ENCODE data around the gene NUCB2.

The NUCB2 gene

GRCh38 chr11:17343907-17344306, 67.4 kb downstream of the NUCB2 start:
- no peak for DNase-seq

DNA sequence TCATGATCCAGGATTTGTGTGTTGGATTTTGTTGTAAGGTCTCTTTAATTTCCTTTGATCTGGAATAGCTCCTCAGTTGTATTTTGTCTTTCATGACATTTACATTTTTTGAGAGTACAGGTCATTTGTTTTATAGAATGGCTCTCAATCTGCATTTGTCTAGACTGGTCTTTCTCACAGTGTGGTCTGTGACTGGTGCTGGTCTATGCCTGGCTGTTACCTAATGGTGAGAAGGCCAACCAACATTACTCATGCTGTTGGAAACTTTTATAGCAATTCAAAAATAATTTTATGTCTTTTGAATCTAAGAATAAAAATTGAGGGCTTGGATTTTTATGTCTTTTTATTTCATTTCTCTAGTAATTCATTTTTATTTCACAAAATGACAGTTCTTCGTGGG, 71.1 kb downstream of the NUCB2 start:
- no peak for DNase-seq

DNA sequence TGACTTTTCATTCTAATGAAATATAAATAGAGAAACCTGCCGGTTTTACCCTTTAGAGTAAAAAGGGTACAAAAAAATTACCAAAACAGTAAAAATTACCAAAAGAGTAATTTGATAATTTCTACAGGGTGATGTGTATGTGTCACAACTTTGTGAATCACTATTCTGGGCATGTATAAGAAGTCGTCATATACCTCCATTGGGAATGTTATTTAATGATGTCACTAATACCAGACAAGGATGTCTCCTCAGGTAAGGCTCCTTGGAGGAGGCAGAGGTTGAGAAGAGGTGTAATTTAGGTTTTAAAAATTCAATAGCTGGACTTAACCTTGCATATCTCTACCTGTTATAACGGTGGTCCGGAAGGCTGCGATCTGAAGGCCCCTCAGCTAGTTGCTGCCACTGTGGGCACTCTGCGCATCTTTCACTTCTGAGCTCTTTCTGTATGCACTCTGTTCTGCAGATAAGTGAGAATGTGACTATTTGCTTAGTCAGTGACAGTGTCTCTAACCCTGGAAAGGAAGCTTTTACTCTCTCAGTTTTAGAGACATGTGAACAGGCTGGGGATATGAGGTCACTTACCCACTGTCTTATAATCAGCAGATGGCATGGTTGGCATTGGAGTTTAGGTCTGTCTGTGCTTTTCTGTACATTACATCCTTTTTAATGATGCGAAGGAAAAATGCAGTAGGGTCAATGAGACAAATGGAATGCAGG, 74.1 kb downstream of the NUCB2 start:
- DNase-seq: no peak

DNA sequence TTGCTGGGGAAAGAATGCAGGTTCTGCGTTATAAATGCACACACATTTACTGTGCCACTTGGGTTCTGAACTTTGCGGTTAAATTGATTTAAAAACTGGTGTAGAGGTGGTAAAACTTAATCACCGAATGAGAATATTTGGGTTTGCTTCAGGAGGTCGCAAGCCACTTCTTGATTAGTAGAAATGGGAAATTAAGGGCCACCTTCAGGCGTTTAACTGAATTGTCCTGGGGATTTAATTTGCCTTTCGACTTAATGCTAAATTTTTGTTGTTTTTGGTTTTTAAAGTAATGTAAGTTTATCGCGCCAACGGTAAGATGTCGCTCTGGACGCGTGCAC, 74.6 kb downstream of the NUCB2 start:
- no peak for DNase-seq

GRCh38 chr11:17351510-17352176, 75.1 kb downstream of the NUCB2 start, which contains the start of gene NCR3LG1:
Gene NCR3LG1, plus strand, starts transcription at chr11:17351800. Its CDS starts 170 bp downstream, at chr11:17351970.
- peak; percentile 85 for DNase-seq

DNA sequence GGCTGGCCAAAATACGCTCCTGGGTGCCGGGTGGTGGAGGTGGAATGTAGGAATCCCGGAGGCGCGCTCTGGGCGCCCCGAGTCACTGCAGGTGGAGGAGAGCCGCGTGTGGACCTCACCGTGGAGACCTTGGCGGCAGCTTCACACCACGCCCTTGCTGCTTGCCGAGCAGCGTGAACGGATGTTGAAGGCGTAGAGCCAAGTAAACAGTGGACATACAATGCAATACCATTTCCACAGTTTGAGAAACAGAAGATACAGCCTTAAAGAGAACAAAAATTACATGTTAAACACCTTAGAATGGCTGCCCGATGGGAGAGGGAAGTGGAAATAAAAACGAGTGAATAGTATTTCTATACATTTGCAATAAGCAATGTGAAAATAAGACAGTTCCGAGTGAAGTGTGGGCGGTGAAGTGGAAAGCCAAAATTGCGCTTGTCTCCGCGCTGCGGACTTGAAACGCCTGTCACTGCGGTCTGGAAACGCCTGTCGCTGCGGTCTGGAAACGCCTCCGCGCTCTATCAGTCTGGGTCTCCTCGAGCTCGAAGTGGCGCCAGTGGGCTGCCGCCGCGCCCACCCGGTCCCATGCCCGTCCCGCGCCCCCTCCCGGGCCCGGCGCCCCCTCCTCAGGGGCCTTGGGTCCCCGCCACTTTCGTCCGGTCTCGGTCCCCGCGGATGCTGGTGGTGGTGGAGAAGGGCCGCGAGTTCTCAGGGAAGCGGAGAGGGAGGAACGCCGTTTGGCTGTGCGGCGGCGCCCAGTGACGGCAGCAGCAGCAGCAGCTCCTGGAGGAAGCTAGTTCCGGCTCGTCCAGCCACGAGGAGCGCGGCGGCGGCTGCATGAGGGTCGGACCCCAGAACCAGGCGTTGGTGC, 76.6 kb downstream of the NUCB2 start:
- peak; percentile 87 for DNase-seq

DNA sequence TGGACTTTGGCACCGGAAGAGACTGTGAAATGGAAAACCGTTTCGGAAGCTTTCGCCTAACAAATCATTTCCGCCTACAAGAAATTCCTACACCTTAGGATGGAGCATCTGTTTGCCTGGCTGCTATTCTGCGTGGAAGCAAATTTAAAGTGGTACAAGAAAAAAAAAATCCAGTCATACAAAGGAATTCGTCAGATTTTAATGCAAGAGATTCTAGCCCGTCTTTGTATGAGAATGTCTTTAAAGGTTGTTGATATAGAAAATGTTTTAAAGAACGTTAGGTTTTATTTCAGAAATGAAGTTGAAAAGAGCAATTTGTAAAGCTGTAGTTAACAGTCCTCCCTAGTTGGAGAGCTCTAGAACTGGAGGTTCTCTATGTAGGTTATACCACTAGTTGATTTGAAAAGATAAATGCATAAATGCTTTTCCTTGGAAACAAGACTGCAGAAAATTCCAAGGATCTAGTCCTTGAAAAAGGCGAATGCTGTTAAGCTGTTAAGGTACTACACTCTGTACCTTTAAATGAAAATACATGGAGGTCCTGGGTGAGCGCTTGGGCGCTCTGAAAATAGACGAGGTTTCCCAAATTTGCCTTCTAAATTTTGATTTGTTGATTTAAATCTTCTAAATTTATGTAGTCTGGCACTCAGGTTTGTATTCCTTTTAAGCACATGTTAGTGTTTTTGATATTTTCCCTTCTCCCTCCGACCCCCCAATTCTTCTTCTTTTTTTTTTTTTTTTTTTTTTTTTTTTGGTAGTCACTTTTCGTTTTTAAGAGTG, 77.5 kb downstream of the NUCB2 start:
- DNase-seq: no peak

DNA sequence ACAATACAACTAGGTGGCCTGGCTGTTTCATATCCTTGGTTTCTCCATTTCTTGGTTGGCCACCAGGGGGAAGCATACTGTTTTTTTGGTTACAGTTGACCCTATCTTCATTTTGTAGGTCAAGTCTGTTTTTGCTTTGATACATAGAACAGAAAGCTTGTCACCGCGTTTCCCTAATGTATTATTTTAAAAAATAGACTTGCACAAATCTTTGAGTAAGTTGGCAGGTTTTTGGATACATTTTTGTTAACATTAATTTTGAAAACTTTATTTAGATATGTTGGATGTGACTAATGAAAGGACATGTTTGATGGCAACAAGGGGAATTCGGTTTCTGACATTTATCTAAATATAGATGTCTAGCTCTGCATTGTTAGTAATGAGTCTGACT, 78.1 kb downstream of the NUCB2 start:
- DNase-seq: peak; percentile 71

DNA sequence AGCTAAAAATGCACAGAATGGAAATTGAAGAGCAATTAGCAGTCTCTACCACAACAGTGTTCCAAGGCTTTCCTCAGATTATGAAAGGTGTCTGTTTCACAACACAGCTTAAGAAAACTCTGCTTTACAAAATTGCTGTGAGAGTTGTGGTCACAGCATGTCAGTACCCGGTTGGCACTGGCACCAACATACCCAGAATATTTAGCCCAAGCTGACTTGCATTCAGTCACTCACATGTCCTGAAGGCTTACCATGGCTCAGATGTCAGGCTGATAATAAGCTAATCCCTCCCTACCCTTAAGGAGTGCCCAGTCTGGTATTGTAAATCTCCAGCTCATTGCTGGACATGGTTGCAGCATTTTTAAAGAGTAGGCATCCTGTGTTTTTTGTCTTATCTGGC, 90.0 kb downstream of the NUCB2 start:
- no peak for DNase-seq

- no peak for DNase-seq
Observed at GRCh38 chr11:17368551-17368950, 92.0 kb downstream of the NUCB2 start.

DNA sequence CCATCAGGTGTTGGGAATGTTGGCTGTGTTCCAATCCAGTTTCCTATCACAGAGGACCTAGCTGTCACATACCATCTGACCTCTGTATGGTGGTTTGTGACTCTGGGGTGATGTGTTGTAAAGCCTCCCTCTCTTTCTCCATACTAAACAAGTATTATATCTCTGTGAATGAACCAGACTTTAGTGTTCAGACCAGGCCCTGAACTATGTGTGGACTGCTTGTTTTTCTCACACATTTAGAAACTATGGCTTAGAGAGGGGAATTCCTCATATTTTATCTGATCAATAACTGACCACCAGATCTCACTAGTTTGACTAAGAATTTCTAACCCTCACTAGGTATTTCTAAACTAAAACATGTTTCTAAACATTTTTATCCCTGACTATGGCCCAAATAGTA, 92.6 kb downstream of the NUCB2 start:
- no peak for DNase-seq

GRCh38 chr11:17369684-17370243, 93.2 kb downstream of the NUCB2 start:
- no peak for DNase-seq

- no peak for DNase-seq
Observed at GRCh38 chr11:17371614-17372013, 95.1 kb downstream of the NUCB2 start.

DNA sequence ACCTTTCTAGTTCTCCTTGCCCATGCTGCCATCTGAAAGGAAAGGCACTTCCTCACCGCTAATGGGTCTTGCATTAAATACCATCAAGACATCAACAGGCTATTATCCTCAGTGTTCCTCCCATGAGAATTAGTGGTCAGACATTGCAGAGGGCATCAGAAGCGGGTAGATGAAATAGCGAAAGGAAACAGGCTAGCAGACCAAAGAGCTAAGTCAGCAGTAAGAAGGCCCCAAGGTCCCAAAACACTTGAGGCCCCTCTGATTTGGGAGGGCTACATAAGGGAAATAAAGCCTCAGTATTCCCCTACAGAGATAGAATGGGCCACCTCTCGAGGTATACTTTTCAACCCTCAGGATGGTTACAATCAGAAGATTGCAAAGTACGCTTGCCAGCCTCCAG, 99.0 kb downstream of the NUCB2 start:
- DNase-seq: no peak

GRCh38 chr11:17376493-17376892, 100.0 kb downstream of the NUCB2 start:
- no peak for DNase-seq

- no peak for DNase-seq
Observed at GRCh38 chr11:17378655-17379054, 102.1 kb downstream of the NUCB2 start.

- peak; percentile 19 for DNase-seq
Observed at GRCh38 chr11:17379383-17380180, 103.0 kb downstream of the NUCB2 start.

GRCh38 chr11:17381156-17381555, 104.6 kb downstream of the NUCB2 start:
- no peak for DNase-seq

Data from activated CD8-positive, alpha-beta memory T cell treated with anti-CD3 and anti-CD28 coated beads for 24 hours (primary cell).